Renal pelvis (tissue), 4 donors: ENCODE results near the gene XCL1. TPM values are rescaled to one million over a fixed set of nuclear protein-coding genes. Genes with fewer than 3 reads are reported as not detected.

ENCODE experiments used
- DNase-seq: peaks from one replicate; pipeline ENCODE4 v3.0.0-alpha.2; 2013
- polyA plus RNA-seq, 3 donors: library from polyadenylated mRNA; unstranded; fragments of 120-200 nt; gene quantifications; one replicate each; pipeline ENCODE4 v1.2.1, GENCODE V29; 2013; ENCODE audit not compliant: insufficient read length in 3 of 3

XCL1 gene
- polyA plus RNA-seq, 3 donors = not detected

GRCh38 chr1:168603501-168604110 is 27.2 kb downstream of the XCL1 start:
- no peak for DNase-seq

GRCh38 chr1:168605443-168605842 is 29.0 kb downstream of the XCL1 start:
- no peak for DNase-seq

GRCh38 chr1:168606096-168606495 is 29.7 kb downstream of the XCL1 start:
- no peak for DNase-seq

GRCh38 chr1:168607872-168608428 is 31.5 kb downstream of the XCL1 start:
- no peak for DNase-seq

GRCh38 chr1:168608796-168609715 is 32.7 kb downstream of the XCL1 start:
- DNase-seq = peak; percentile 59

GRCh38 chr1:168609741-168610510 is 33.5 kb downstream of the XCL1 start:
- no peak for DNase-seq

GRCh38 chr1:168613038-168613451 is 36.6 kb downstream of the XCL1 start:
- DNase-seq = no peak

GRCh38 chr1:168613691-168614231 is 37.4 kb downstream of the XCL1 start:
- peak; percentile 85 for DNase-seq

- peak; percentile 23 for DNase-seq
Measured at GRCh38 chr1:168614235-168614634, 37.8 kb downstream of the XCL1 start.

GRCh38 chr1:168615965-168616364 is 39.6 kb downstream of the XCL1 start:
- DNase-seq = no peak

- no peak for DNase-seq
Measured at GRCh38 chr1:168617974-168618750, 41.8 kb downstream of the XCL1 start.

- no peak for DNase-seq
Measured at GRCh38 chr1:168618886-168619285, 42.5 kb downstream of the XCL1 start.

GRCh38 chr1:168621356-168621755 is 45.0 kb downstream of the XCL1 start:
- DNase-seq = no peak

GRCh38 chr1:168623003-168623828 is 46.8 kb downstream of the XCL1 start:
- peak; percentile 30 for DNase-seq

- DNase-seq = no peak
Measured at GRCh38 chr1:168623831-168624230, 47.4 kb downstream of the XCL1 start.

- DNase-seq = no peak
Measured at GRCh38 chr1:168626326-168626725, 49.9 kb downstream of the XCL1 start.

GRCh38 chr1:168627370-168627769 is 51.0 kb downstream of the XCL1 start:
- DNase-seq = no peak

- DNase-seq = no peak
Measured at GRCh38 chr1:168628807-168629206, 52.4 kb downstream of the XCL1 start.

- DNase-seq = no peak
Measured at GRCh38 chr1:168629466-168629865, 53.1 kb downstream of the XCL1 start.
